GM23338 (cell line): ENCODE results near the gene AK2. TPM values are rescaled to one million over a fixed set of nuclear protein-coding genes. Genes with fewer than 3 reads are reported as not detected.

Experiments
- ATAC-seq: fragments of 200-7000 bp; cut with Tn5 transposase; 3 replicates; pipeline ENCODE4 v1.9.1; 2020
- DNase-seq: peaks from one replicate; pipeline ENCODE4 v3.0.0-alpha.2; 2015; ENCODE audit warnings: low spot score
- H2AFZ ChIP-seq: fragments of 200-600 bp; sonication (generic); 2 replicates; pipeline ENCODE4 v1.8.0; 2016; ENCODE audit warnings: antibody characterized with exemption, mild to moderate bottlenecking, moderate library complexity
- H3F3A ChIP-seq: fragments of 200-600 bp; sonication (generic); replicated peaks from 2 replicates; pipeline ENCODE4 v1.8.0; 2017; ENCODE audit warnings: antibody characterized with exemption, mixed run types, low read depth
- H3K27ac ChIP-seq: fragments of 200-600 bp; sonication (generic); 2 replicates; pipeline ENCODE4 v1.6.1; 2016; ENCODE audit warnings: low read depth
- H3K27me3 ChIP-seq: fragments of 200-600 bp; sonication (generic); 2 replicates; pipeline ENCODE4 v1.8.0; 2016; ENCODE audit warnings: mild to moderate bottlenecking, mixed run types, moderate library complexity; ENCODE audit not compliant: insufficient read depth
- H3K36me3 ChIP-seq: fragments of 200-600 bp; sonication (generic); 2 replicates; pipeline ENCODE4 v1.8.0; 2016; ENCODE audit warnings: mild to moderate bottlenecking; ENCODE audit not compliant: insufficient read depth
- H3K4me1 ChIP-seq: fragments of 200-600 bp; sonication (generic); 2 replicates; pipeline ENCODE4 v1.8.0; 2016; ENCODE audit warnings: mild to moderate bottlenecking, moderate library complexity; ENCODE audit not compliant: insufficient read depth
- H3K4me2 ChIP-seq: fragments of 200-600 bp; sonication (generic); 2 replicates; pipeline ENCODE4 v1.7.1; 2017; ENCODE audit warnings: mixed run types
- H3K4me3 ChIP-seq: fragments of 200-600 bp; sonication (generic); 2 replicates; pipeline ENCODE4 v1.6.1; 2016; ENCODE audit warnings: mixed run types
- H3K79me2 ChIP-seq: fragments of 200-600 bp; sonication (generic); replicated peaks from 2 replicates; pipeline ENCODE4 v1.8.0; 2017; ENCODE audit warnings: mild to moderate bottlenecking; ENCODE audit not compliant: insufficient read depth
- H3K9me2 ChIP-seq: fragments of 200-600 bp; sonication (generic); 2 replicates; pipeline ENCODE4 v1.8.0; 2017; ENCODE audit not compliant: insufficient read depth
- H4K20me1 ChIP-seq: fragments of 200-600 bp; sonication (generic); replicated peaks from 2 replicates; pipeline ENCODE4 v1.8.0; 2017; ENCODE audit warnings: mild to moderate bottlenecking; ENCODE audit not compliant: insufficient read depth
- H3K27ac Mint-ChIP-seq: 2 replicates; pipeline ENCODE4 v1.8.0; 2020; ENCODE audit warnings: inconsistent platforms, mild to moderate bottlenecking, moderate library complexity, mixed read lengths
- H3K27me3 Mint-ChIP-seq: 3 replicates; pipeline ENCODE4 v1.8.0; 2022; ENCODE audit warnings: low read depth, mild to moderate bottlenecking, moderate library complexity, mixed read lengths, inconsistent platforms; ENCODE audit not compliant: insufficient read depth, poor library complexity
- H3K36me3 Mint-ChIP-seq: 3 replicates; pipeline ENCODE4 v1.8.0; 2021; ENCODE audit warnings: low read depth, mild to moderate bottlenecking, inconsistent platforms, moderate library complexity, mixed read lengths
- H3K4me1 Mint-ChIP-seq: 3 replicates; pipeline ENCODE4 v1.8.0; 2020; ENCODE audit warnings: mild to moderate bottlenecking, inconsistent platforms, mixed read lengths
- H3K4me3 Mint-ChIP-seq: 3 replicates; pipeline ENCODE4 v1.8.0; 2021; ENCODE audit warnings: moderate library complexity, mild to moderate bottlenecking, inconsistent platforms, mixed read lengths
- H3K9me3 Mint-ChIP-seq: 3 replicates; pipeline ENCODE4 v1.8.0; 2020; ENCODE audit warnings: moderate library complexity, mild to moderate bottlenecking, inconsistent platforms, mixed read lengths
- CREB1 ChIP-seq: fragments of 250-450 bp; sonication (Bioruptor Pico); IDR thresholded peaks from 2 replicates; pipeline ENCODE4 v1.5.0; 2020; ENCODE audit warnings: low read depth, mild to moderate bottlenecking, moderate library complexity
- EZH2 ChIP-seq: fragments of 200-600 bp; sonication (generic); IDR thresholded peaks from one replicate; pipeline ENCODE4 v1.8.0; 2017; ENCODE audit warnings: antibody characterized with exemption, mild to moderate bottlenecking, low read depth; ENCODE audit not compliant: unreplicated experiment
- EZH2phosphoT487 ChIP-seq: fragments of 200-600 bp; sonication (generic); IDR thresholded peaks from one replicate; pipeline ENCODE4 v1.8.1; 2018; ENCODE audit warnings: antibody characterized with exemption; ENCODE audit not compliant: unreplicated experiment
- JUNB ChIP-seq: IDR thresholded peaks from one replicate; pipeline ENCODE4 v1.6.1; 2016; ENCODE audit warnings: antibody characterized with exemption; ENCODE audit not compliant: unreplicated experiment
- NANOG ChIP-seq: IDR thresholded peaks from 2 replicates; pipeline ENCODE4 v1.6.1; 2016; ENCODE audit warnings: antibody characterized with exemption, borderline replicate concordance
- POLR2AphosphoS5 ChIP-seq: IDR thresholded peaks from 2 replicates; pipeline ENCODE4 v1.6.1; 2016; ENCODE audit warnings: antibody characterized with exemption, low read depth
- STAT1 ChIP-seq: IDR thresholded peaks from one replicate; pipeline ENCODE4 v1.6.1; 2016; ENCODE audit warnings: antibody characterized with exemption; ENCODE audit not compliant: unreplicated experiment
- ZNF331 ChIP-seq: fragments of 250-450 bp; sonication (Bioruptor Pico); IDR thresholded peaks from 2 replicates; pipeline ENCODE4 v1.5.0; 2020; ENCODE audit warnings: low read depth, mild to moderate bottlenecking, moderate library complexity
- polyA plus RNA-seq: library from polyadenylated mRNA; unstranded; fragments of >200 nt; fragmentation: Nextera tagmentation; extraction: Ambion mirVana; gene quantifications from 2 replicates; pipeline ENCODE4 v1.2.1, GENCODE V29; 2016
- total RNA-seq: library from RNA; depleted of rRNA; stranded (reverse); fragments of >200 nt; shearing (Covaris generic); gene quantifications from 2 replicates; pipeline ENCODE4 v1.2.3, GENCODE V29; 2014
- TF ChIP-seq, protein P1 (sequence below): IDR thresholded peaks from 2 replicates; pipeline ENCODE4 v1.6.1; 2016; ENCODE audit warnings: antibody characterized with exemption
- TF ChIP-seq, protein P2 (sequence below): fragments of 250-450 bp; sonication (Bioruptor Pico); IDR thresholded peaks from 2 replicates; pipeline ENCODE4 v1.5.0; 2020; ENCODE audit warnings: mild to moderate bottlenecking, moderate library complexity
- TF ChIP-seq, protein P3 (sequence below), 2 experiments: fragments of 200-600 bp in 1 of 2; sonication (generic) in 1 of 2; conservative IDR thresholded peaks; 2 replicates each; pipeline versions ENCODE4 v1.5.1 to v1.6.1; 2016 to 2017; ENCODE audit warnings: antibody characterized with exemption in 2 of 2, low read depth in 2 of 2, mild to moderate bottlenecking in 2 of 2, moderate library complexity in 1 of 2

The AK2 gene
- total and polyA plus RNA-seq, 2 experiments from 2014 or later: 125 to 142 TPM

DNA sequence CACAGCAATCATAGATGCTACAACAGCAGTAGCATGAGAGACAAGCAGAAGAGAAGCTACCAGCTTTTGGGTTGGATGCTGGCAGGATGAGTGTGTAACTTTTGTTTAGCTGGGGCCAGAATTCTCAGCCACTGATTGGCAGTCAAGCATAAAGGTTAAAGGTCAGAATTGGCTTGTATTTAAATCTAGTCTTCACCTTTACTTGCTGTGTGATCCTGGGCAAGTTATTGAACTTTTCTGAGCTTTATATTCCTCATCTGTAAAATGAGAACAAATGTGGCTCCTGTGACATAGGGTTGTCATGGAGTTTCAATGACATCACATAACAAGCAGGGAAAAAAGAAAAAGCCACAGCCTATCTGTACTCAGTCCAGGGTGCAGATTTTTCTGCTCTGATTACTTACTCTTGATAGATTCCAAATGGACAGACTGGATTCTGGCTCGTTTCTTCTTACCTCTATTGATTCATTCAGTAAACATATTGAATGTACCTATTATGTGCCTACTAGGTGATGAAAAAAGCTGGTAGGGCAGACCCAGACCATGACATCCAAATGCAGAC is 41.4 kb upstream of the AK2 start (continued):
- TF ChIP-seq, protein P1, sequence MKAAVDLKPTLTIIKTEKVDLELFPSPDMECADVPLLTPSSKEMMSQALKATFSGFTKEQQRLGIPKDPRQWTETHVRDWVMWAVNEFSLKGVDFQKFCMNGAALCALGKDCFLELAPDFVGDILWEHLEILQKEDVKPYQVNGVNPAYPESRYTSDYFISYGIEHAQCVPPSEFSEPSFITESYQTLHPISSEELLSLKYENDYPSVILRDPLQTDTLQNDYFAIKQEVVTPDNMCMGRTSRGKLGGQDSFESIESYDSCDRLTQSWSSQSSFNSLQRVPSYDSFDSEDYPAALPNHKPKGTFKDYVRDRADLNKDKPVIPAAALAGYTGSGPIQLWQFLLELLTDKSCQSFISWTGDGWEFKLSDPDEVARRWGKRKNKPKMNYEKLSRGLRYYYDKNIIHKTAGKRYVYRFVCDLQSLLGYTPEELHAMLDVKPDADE: no peak
- TF ChIP-seq EZH2phosphoT487 (no peak), EZH2 (no peak)

DNA sequence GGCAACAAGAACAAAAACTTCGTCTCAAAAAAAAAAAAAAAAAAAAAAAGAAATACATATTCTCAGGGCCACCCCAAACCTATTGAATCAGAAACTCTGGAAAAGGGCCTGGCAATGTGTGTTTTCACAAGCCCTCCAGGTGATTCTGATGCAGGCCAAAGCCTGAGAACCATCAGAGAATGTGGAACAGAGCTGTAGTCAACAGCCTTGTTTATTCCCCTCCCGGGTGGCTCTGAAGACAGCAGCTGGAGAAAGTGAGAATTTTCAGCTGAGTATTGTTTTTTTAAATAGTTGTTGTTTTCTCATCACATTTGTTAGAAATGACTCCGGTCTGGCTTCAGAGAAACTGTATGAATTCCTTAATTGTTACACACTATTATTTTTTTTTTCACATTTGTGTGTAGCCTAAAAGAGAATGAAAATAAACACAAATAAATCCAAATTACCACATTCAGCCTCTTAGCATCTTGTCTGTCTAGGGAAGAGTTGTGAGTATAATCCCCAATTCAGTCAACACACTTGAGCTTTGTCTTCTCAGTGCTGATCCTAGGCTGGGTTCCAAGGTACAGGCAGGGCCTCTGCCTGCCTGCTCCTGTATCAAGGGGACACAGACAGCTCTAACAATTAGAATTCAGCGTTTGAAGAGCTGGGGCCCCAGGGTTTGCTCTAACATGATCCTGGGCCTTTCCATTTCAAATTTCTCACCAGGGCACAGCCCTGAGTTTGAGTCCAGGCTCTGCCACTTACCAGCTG is 37.7 kb upstream of the AK2 start:
- Histone ChIP-seq H4K20me1 (no peaks in the 10 kb centered on the region), H3K9me2 (0 out of 2 replicates have a peak, but pooled peaks cover 5% of the 10 kb centered on the region), H3K36me3 (no peaks in the 10 kb centered on the region), H3F3A (no peaks in the 10 kb centered on the region), H3K27ac (no peak overlapping the region), H3K27me3 (no peaks in the 10 kb centered on the region), H3K4me2 (no peak overlapping the region), H2AFZ (no peak overlapping the region), H3K4me1 (no peaks in the 10 kb centered on the region), H3K4me3 (no peak overlapping the region), H3K79me2 (no peaks in the 10 kb centered on the region)
- H3K36me3 Mint-ChIP-seq: no peaks in the 10 kb centered on the region
- no peak overlapping the region for H3K4me3 Mint-ChIP-seq
- H3K9me3 Mint-ChIP-seq: no peaks in the 10 kb centered on the region
- ATAC-seq: no peak
- no peak for DNase-seq
- H3K27ac Mint-ChIP-seq: no peak overlapping the region
- no peaks in the 10 kb centered on the region for H3K4me1 Mint-ChIP-seq
- H3K27me3 Mint-ChIP-seq: peaks cover 2% of the 10 kb centered on the region
- no peak for TF ChIP-seq STAT1
- no peak for TF ChIP-seq EZH2
- no peak for TF ChIP-seq CREB1 (CRISPR knock-in tag)
- TF ChIP-seq ZNF331 (CRISPR knock-in tag): no peak
- TF ChIP-seq, protein P2, sequence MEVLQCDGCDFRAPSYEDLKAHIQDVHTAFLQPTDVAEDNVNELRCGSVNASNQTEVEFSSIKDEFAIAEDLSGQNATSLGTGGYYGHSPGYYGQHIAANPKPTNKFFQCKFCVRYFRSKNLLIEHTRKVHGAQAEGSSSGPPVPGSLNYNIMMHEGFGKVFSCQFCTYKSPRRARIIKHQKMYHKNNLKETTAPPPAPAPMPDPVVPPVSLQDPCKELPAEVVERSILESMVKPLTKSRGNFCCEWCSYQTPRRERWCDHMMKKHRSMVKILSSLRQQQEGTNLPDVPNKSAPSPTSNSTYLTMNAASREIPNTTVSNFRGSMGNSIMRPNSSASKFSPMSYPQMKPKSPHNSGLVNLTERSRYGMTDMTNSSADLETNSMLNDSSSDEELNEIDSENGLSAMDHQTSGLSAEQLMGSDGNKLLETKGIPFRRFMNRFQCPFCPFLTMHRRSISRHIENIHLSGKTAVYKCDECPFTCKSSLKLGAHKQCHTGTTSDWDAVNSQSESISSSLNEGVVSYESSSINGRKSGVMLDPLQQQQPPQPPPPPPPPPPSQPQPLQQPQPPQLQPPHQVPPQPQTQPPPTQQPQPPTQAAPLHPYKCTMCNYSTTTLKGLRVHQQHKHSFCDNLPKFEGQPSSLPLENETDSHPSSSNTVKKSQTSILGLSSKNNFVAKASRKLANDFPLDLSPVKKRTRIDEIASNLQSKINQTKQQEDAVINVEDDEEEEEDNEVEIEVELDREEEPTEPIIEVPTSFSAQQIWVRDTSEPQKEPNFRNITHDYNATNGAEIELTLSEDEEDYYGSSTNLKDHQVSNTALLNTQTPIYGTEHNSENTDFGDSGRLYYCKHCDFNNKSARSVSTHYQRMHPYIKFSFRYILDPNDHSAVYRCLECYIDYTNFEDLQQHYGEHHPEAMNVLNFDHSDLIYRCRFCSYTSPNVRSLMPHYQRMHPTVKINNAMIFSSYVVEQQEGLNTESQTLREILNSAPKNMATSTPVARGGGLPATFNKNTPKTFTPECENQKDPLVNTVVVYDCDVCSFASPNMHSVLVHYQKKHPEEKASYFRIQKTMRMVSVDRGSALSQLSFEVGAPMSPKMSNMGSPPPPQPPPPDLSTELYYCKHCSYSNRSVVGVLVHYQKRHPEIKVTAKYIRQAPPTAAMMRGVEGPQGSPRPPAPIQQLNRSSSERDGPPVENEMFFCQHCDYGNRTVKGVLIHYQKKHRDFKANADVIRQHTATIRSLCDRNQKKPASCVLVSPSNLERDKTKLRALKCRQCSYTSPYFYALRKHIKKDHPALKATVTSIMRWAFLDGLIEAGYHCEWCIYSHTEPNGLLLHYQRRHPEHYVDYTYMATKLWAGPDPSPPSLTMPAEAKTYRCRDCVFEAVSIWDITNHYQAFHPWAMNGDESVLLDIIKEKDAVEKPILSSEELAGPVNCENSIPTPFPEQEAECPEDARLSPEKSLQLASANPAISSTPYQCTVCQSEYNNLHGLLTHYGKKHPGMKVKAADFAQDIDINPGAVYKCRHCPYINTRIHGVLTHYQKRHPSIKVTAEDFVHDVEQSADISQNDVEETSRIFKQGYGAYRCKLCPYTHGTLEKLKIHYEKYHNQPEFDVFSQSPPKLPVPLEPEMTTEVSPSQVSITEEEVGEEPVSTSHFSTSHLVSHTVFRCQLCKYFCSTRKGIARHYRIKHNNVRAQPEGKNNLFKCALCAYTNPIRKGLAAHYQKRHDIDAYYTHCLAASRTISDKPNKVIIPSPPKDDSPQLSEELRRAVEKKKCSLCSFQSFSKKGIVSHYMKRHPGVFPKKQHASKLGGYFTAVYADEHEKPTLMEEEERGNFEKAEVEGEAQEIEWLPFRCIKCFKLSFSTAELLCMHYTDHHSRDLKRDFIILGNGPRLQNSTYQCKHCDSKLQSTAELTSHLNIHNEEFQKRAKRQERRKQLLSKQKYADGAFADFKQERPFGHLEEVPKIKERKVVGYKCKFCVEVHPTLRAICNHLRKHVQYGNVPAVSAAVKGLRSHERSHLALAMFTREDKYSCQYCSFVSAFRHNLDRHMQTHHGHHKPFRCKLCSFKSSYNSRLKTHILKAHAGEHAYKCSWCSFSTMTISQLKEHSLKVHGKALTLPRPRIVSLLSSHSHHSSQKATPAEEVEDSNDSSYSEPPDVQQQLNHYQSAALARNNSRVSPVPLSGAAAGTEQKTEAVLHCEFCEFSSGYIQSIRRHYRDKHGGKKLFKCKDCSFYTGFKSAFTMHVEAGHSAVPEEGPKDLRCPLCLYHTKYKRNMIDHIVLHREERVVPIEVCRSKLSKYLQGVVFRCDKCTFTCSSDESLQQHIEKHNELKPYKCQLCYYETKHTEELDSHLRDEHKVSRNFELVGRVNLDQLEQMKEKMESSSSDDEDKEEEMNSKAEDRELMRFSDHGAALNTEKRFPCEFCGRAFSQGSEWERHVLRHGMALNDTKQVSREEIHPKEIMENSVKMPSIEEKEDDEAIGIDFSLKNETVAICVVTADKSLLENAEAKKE (CRISPR knock-in tag): no peak
- TF ChIP-seq, protein P3, sequence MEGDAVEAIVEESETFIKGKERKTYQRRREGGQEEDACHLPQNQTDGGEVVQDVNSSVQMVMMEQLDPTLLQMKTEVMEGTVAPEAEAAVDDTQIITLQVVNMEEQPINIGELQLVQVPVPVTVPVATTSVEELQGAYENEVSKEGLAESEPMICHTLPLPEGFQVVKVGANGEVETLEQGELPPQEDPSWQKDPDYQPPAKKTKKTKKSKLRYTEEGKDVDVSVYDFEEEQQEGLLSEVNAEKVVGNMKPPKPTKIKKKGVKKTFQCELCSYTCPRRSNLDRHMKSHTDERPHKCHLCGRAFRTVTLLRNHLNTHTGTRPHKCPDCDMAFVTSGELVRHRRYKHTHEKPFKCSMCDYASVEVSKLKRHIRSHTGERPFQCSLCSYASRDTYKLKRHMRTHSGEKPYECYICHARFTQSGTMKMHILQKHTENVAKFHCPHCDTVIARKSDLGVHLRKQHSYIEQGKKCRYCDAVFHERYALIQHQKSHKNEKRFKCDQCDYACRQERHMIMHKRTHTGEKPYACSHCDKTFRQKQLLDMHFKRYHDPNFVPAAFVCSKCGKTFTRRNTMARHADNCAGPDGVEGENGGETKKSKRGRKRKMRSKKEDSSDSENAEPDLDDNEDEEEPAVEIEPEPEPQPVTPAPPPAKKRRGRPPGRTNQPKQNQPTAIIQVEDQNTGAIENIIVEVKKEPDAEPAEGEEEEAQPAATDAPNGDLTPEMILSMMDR (conservative IDR thresholded peaks at IDR 0.05; ENCODE audit: low read depth in 2 of 2): no peak
- no peak for TF ChIP-seq POLR2AphosphoS5
- TF ChIP-seq JUNB: no peak
- TF ChIP-seq EZH2phosphoT487: no peak
- TF ChIP-seq, protein P1: no peak
- TF ChIP-seq NANOG: no peak
